GM21367 (cell line): ENCODE measurements around the gene PRR12.

Source experiments
- ATAC-seq: cut with Tn5 transposase; IDR thresholded peaks from one replicate; pipeline ENCODE4 v1.9.1; 2021; ENCODE audit not compliant: unreplicated experiment

Gene PRR12

GRCh38 chr19:49564616-49565045, 26.4 kb upstream of the PRR12 start:
- no peak for ATAC-seq

- no peak for ATAC-seq
Observed at GRCh38 chr19:49565261-49565660, 25.7 kb upstream of the PRR12 start.

GRCh38 chr19:49566302-49566701, 24.7 kb upstream of the PRR12 start:
- ATAC-seq: no peak

GRCh38 chr19:49567861-49568441, 23.0 kb upstream of the PRR12 start:
- ATAC-seq: no peak

GRCh38 chr19:49570138-49570856, 20.7 kb upstream of the PRR12 start:
- ATAC-seq: no peak

- no peak for ATAC-seq
Observed at GRCh38 chr19:49570997-49571676, 19.8 kb upstream of the PRR12 start.

- ATAC-seq: no peak
Observed at GRCh38 chr19:49573009-49573408, 18.0 kb upstream of the PRR12 start.

- ATAC-seq: no peak
Observed at GRCh38 chr19:49573425-49573824, 17.6 kb upstream of the PRR12 start.

- ATAC-seq: no peak
Observed at GRCh38 chr19:49574206-49574755, 16.7 kb upstream of the PRR12 start.

GRCh38 chr19:49579193-49579592, 11.8 kb upstream of the PRR12 start:
- no peak for ATAC-seq

- no peak for ATAC-seq
Observed at GRCh38 chr19:49579947-49580263, 11.1 kb upstream of the PRR12 start.

GRCh38 chr19:49580264-49581006, 10.5 kb upstream of the PRR12 start, which contains the start of gene NOSIP:
Gene NOSIP (minus strand): TSS chr19:49580556. CDS start chr19:49560691, 19,865 bp downstream.
- ATAC-seq: peak; percentile 72

- no peak for ATAC-seq
Observed at GRCh38 chr19:49581007-49581508, 9.9 kb upstream of the PRR12 start, which contains the start of gene PRRG2. Gene PRRG2 (plus strand): TSS chr19:49581316. CDS start chr19:49583220, 1,904 bp downstream.

- no peak for ATAC-seq
Observed at GRCh38 chr19:49583239-49583638, 7.7 kb upstream of the PRR12 start.

GRCh38 chr19:49585023-49585422, 6.0 kb upstream of the PRR12 start:
- ATAC-seq: no peak

GRCh38 chr19:49587227-49587626, 3.8 kb upstream of the PRR12 start:
- no peak for ATAC-seq

GRCh38 chr19:49588365-49589122, 2.4 kb upstream of the PRR12 start:
- no peak for ATAC-seq

GRCh38 chr19:49589502-49589905, 1.5 kb upstream of the PRR12 start:
- ATAC-seq: no peak

GRCh38 chr19:49590071-49590970, 661 bp upstream of the PRR12 start:
- ATAC-seq: peak; percentile 35
